ENCODE results near the gene ZFR2.
"Not testable (repeated sequence)": the region's sequence is repeated elsewhere in the genome, so short reads cannot be mapped to it uniquely, and the experiment has no call there.

ZFR2 gene

GRCh38 chr19:3835055-3835435, 33.8 kb downstream of the ZFR2 start:
- no peak for DNase-seq

- DNase-seq, result no peak
These were observed 34.3 kb downstream of the ZFR2 start for GRCh38 chr19:3834349-3835054.

DNA sequence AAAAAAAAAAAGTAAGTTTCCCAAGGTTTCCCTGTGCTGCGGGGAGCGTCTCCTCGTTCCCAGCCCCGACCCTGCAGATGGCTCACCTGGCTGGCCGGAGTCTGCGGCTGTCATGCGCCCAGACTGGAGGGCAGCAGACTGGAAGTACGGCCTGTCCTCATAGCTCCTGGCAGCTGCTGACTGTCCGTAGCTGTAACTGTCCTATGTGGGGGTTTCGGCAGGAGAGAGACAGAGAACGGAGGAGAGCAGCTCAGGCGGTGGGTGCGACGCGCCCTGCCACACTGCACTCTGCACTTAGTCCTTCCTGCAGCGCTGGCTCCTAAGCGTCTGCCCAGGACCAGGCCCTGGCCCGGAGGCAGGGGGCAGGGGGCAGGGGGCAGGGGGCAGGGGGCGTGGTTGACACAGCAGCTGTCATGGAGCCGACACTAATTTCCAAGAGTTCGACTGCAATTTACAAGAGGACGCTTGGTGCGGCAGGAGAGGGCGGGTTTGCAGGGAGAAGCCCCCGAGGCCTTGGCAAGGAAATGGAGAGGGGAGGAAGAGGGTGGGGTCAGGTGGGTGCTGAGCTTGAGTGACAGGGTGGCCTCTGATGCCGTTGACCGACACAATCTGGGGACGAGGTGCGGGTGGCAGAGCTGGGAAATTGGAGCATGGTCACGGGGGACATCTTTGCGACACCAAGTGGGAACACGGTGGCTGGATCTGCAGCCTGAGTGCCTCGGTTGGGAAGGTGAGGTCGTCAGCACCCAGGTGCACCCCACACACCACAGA, 35.1 kb downstream of the ZFR2 start:
- DNase-seq, result no peak

GRCh38 chr19:3832001-3832400, 36.8 kb downstream of the ZFR2 start:
- DNase-seq, result no peak

DNA sequence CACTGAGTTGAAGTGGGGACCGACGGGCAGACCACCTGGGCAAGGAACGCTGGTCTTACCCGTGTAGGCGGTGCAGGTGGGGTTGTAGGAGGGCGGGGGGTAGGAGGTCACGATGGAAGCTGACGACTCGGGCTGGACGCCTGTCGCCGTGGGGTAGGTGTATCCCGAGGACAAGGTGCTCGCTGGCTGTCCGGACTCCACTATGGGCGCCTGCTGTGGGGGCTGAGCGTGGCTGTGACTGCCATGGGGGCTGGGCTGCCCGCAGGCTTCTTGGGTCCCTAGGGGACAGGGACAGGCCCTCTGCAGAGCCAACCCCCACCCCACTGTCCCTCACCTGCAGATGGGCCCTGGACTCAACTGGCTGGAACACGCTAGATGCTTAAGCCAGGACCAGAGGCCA, 37.2 kb downstream of the ZFR2 start:
- no peak for DNase-seq

DNA sequence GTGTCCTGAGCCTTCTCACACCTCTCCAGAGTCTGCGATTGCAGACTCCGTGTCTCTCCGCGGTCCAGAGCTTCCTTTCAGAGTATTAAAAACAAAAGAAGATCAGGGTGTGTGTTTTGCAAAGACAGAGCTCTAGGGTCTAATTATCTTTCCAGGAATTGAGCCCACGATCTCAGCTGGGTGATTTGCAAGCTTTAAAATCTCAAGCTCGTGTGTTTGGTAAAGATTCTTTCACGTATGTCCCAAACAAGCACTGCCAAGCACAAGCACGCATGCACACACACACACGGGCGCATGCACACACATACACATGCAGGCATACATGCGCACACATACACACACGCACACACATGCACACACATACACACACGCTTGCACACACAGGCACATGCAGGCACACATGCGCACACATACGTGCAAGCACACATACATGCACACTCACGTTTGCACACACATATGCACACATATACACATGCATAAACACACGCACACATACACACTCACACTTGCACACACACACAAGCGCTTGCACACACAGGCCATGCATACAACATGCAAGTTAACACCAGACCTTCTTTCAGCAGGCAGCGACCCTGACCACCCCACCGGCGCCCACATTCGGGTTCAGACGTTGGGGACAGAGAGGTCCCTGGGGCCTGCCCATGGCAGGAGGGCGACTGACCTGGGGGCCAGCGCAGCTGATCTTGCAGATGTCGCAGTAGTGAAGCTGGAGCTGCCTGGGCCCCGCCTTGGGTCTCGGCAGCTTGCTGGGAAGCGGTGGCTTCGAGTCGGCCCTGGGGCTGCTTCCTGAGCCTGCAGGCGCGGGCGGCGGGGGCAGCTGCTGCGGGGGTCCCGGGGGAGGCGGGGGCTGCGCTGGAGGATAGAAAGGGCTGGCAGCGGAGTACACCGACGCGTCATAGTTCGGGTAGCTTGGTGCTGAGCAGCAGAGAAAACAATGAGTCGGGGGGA, 37.9 kb downstream of the ZFR2 start:
- DNase-seq, result no peak

DNA sequence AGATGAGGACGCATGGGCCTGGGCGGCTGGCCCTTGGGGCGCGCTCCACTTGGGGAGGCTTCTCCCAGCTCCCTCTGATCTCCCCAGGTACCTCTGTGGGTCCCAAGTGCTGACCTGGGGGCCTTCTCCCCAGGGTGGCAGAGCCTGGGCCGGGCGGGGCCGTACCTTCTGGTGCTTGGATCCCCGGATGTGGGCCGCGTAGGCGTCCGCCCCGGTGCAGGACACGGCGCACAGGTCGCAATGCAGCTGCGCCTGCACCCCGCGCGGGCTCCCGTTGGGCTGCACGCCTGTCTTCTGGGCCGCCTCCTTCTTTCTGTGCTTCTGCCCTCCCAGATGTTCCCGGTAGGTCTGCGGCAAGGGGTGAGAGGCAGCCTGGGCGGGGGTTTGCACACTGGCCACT, 41.5 kb downstream of the ZFR2 start:
- DNase-seq, result no peak

DNA sequence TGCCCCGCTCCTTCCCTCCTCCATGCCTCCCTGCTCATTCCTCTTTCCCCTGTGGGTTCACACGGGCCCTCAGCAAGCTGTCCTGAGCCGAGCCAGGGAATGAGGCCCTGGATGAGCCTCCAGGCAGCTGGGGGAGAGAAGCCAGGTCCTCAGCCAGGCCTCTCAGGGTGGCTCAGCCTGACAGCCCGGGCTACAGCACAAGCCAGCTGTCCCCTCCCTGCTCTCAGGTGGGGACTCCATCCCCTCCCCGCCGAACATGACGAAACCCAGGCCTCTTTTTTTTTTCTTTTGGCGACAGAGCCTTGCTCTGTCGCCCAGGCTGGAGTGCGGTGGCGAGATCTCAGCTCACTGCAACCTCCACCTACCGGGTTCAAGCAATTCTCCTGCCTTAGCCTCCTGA, 42.7 kb downstream of the ZFR2 start:
- DNase-seq, result no peak

GRCh38 chr19:3825286-3825956, 43.4 kb downstream of the ZFR2 start:
- DNase-seq, result no peak

GRCh38 chr19:3823350-3823713, 45.5 kb downstream of the ZFR2 start:
- DNase-seq, result no peak

- DNase-seq, result no peak
These were observed 46.0 kb downstream of the ZFR2 start for GRCh38 chr19:3822683-3823349.

DNA sequence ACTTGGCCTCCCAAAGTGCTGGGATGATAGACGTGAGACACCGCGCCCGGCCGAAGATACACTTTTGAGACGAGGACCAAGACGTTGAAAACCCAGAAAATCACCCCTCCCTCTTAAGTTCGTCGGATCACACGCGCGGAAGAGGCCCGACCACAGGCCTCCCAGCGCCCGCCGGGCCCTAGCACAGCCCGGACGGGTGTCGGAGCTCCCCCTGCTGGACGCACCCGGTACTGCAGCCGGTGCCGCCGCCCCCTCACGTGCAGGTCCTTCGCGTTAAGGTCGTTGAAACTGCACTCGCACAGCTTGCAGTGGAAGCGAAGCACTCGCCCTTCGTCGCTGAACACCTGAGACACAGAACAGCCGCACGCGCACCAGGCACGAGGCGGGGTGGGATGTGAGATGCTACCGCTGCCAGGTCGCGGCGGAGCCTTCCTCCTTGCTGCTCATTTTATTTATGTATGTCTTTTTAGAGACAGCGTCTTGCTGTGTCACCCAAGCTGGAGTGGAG, 46.9 kb downstream of the ZFR2 start:
- DNase-seq, result no peak

- no peak for DNase-seq
These were observed 47.7 kb downstream of the ZFR2 start for GRCh38 chr19:3821156-3821555.

- no peak for DNase-seq
These were observed 48.8 kb downstream of the ZFR2 start for GRCh38 chr19:3819989-3820388.

DNA sequence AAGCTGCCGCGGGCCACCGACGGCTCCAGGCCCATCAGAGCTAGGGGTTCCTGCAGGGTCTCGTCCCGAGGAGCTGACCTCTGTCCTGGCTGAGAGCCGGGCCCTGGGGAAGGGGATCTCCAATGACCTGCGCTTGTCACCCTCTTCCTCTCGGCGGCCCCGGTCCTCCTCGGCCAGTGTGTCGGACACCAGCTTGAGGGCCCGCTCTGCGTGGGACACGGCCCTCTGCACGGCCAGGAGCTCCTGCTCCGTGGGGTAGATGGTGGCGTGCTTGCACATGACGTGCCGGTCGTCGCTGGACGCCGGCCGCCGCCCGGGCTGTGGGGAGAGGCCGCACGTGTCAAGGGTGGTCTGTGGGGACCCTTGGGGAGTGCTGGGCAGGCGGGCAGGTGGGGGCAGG, 49.9 kb downstream of the ZFR2 start:
- DNase-seq, result no peak

- DNase-seq, result no peak
These were observed 50.4 kb downstream of the ZFR2 start for GRCh38 chr19:3818466-3818865.

DNA sequence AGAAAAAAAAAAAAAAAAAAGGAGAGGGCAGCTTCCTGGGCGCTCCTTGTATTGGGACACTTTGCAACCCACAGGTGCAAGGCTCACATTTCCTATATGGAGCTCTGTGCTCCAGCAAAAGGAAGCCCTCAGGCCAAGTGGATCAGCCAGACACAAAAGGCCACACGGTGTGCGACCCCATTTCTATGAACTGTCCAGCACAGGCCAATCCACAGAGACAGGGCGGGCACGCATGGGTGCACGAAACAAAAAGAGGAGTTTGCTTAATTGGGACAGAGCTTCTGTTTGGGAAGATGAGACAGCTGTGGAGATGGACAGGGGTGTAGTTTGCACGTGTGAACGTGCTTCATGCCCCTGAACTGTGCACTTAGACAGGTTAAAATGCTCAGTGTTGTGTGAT, 51.1 kb downstream of the ZFR2 start:
- no peak for DNase-seq

DNA sequence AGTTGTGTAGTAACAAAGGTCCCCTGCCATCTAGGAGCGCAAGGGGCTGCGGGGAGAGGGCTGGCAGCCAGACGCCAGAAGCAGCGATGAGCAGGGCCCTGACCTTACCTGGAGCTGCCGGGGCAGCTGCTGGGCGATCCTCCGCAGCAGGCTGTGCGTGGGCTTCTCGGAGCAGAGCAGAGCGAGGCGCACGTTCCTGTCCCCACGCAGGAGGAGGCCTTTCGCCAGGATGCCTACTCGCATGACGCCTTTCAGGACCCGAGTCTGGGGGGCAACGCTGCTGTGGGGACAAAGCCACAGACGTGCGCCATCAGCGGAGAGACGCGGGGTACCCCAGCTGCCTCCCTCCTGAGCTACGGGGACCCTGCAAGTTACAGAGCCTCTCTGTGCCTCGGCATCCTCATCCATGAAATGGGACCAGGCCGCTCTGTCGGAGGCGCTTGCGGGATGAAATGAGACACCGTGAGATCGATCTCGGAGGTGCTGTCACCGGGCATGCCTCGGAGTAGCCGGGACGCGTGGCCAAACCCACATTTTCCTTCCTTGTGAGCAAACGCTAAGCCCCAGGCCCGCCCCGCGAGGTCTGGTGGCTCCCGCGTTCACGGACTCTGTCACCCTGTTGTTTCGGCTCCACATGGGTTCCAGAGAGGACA, 52.1 kb downstream of the ZFR2 start:
- no peak for DNase-seq

DNA sequence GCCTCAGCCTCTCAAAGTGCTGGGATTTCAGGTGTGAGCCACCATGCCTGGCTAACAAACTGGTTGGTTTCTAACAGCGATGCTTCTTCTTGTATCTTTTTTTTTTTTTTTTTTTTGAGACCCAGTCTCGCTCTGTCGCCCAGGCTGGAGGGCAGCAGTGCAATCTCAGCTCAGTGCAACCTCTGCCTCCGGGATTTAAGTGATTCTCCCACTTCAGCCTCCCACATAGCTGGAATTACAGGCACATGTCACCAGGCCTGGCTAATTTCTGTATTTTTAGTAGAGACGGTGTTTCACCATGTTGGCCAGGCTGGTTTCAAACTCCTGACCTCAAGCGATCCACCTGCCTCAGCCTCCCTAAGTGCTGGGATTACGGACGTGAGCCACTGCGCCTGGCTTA, 52.7 kb downstream of the ZFR2 start:
- DNase-seq, result not testable (repeated sequence)

DNA sequence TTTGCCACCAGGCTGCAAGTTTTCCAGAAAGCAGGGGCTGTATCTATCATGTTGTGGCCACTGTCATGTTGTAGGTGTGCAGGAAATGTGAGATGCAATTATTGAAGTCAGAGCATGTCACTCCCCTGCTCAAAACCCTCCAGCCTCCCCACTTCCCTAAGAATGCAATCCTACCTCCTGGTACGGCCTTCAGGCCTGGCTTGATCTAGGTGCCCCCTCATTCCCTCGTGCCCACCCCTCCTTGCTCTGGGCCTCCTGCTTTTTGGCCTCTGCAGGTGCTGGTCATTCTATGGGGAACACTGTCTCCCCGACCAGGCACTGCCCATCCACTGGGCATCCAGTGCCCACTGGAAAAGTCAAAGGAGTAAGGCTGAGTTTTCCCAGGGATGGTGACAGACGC, 54.2 kb downstream of the ZFR2 start:
- DNase-seq, result no peak
